IPS-18c (cell line): Measurements from ENCODE around the gene CCDC71.

Experiments used
- H3K4me3 ChIP-seq: 2 replicates; pipeline ENCODE4 v1.7.0; 2013; ENCODE audit warnings: low read depth, mild to moderate bottlenecking, low read length, moderate library complexity; ENCODE audit not compliant: insufficient read depth
- H3K9me3 ChIP-seq: one replicate; pipeline ENCODE4 v1.6.1; 2013; ENCODE audit warnings: mild to moderate bottlenecking, low read length, moderate library complexity; ENCODE audit not compliant: control insufficient read depth, insufficient read depth

The CCDC71 gene

DNA sequence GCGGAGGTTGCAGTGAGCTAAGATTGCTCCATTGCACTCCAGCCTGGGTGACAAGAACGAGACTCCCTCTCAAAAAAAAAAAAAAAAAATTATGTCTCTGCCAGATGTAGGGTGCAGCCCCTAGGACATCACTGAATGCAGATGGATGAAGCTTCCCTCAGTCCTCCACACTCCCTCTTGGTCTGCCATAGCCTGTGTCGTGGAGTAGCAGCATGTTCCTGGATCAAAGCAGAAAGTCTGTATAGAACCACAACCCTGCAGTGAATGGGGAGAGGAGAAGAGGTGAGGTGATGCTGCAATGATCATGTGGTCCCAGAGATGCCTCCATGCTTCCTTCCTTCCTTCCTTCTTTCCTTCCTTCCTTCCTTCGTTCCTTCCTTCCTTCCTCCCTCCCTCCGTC lies 18.0 kb downstream of the CCDC71 start:
- no peaks in the 10 kb centered on the region for H3K9me3 ChIP-seq
- no peak overlapping the region for H3K4me3 ChIP-seq

DNA sequence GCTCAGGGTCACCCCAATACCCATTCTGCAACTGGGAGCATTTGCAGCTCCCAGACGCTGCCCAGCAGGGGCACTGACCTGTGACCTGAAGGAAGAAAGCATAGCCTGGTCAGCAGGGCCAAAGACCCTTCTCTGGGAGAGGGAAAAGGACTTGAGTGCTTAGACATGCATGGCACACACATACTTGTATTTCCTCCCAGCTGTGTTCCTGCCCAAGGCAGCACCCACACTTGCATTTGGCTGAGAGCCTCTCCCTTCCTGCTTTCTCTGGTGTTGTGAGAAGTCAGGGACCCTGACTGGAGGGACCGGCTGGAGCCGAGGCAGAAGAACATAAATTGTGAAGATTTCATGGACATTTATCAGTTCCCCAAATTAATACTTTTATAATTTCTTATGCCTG lies 26.1 kb downstream of the CCDC71 start:
- H3K4me3 ChIP-seq = no peak overlapping the region
- no peaks in the 10 kb centered on the region for H3K9me3 ChIP-seq

DNA sequence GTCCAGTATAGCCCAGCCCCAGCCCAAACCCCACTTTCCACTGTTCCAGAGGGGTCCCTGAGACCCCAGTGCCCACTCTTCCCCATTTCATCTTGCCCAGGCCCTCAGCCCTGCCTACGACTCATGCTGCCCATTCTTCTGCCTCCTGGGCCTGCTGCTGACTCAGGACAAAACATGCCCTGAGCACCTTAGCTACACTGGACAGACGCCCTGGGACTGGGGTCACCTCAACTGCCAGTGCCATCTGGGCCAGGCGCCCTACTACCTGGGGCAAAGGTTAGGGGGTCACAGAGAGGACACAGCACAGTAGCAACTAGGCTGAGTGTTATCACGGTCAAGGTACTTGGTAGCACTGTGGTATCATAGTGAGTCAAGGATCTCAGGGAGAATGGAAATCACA lies 30.6 kb downstream of the CCDC71 start:
- H3K9me3 ChIP-seq = no peaks in the 10 kb centered on the region
- no peak overlapping the region for H3K4me3 ChIP-seq

DNA sequence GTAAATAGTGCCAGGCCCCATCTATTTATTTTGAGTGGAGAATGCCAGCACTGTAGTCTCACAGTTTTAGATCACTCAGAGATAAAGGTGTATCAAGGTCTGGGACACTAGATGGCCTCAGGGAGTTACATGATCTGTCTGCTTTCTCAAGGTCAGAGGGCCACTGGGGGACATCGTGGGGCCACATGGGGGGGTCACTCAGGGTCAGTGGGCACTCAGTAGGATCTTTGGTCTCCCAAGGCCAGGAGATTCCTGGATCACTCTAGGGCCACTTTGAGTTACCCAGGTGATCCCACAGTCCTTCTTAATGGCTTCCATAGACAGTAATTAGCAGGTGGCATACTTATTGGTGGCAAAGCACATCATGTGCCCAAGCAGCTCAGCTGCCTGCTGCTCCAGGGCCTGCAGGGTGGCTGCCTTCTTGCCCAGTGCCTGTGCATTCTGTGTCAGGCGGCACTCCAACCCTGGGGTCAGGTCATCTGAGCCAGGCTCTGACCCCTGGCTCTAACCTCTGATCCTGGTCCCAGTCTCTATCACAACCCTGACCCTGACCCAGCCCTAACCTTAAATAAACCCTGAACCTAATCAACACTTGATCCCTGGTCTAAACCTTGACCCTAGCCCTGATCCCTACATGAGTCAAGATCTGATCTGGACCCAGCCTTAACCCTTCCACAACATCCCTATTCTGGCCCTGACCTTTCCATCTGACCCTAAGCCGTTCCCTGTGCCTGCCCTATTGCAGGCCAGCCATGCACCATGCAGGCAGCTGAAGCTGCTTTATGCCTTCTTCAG lies 31.5 kb downstream of the CCDC71 start:
- Histone ChIP-seq H3K9me3 (no peaks in the 10 kb centered on the region), H3K4me3 (no peak overlapping the region)

DNA sequence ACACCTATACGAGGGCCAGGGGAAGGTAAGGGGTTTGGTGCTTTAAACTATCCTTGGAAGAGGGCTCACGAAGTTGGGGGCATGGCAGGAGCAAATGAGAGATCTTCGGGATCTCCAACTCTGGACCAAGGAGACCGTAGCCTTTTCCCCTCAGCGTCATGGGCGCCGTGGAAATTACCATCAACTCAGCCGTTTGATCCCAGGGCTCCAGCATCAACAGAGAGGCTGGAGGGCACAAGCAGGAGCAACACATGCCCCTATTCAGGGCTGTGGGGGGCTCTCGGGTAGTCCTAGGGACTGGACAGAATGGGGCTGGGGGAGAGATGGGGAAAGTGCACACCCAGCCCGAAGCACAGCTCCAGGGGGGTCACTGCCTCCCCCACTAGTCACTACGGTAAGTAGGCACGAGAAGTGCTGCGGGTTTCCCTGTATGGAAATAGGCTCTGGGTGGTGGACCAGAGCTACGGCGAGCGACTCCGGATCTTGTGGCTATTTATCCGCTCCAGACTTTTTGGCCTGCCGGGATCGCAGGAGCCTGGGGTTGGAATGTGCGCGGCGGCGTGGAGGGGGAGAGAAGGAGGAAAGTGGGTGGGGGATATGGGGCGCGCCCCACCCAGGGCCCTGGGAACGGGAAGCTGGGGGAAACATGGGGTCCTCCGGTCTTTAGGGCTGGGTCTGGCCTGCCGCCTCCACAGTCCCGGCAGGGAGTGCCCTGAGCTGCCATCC lies 32.7 kb downstream of the CCDC71 start:
- Histone ChIP-seq H3K9me3 (no peaks in the 10 kb centered on the region), H3K4me3 (peak overlapping the region; percentile 84)

GRCh38 chr3:49132437-49133225 lies 33.5 kb downstream of the CCDC71 start, which contains the start of gene LAMB2:
LAMB2 (minus strand) TSS chr3:49133050; CDS start chr3:49132867, 183 bp downstream.
- Histone ChIP-seq H3K4me3 (peak within 1 kb of the TSS; percentile 84), H3K9me3 (no peaks in the 10 kb centered on the region)

GRCh38 chr3:49132073-49132436 lies 34.1 kb downstream of the CCDC71 start:
- H3K4me3 ChIP-seq = peak overlapping the region; percentile 84
- H3K9me3 ChIP-seq = no peaks in the 10 kb centered on the region

- Histone ChIP-seq H3K4me3 (peak overlapping the region; percentile 84), H3K9me3 (no peaks in the 10 kb centered on the region)
These were observed 34.6 kb downstream of the CCDC71 start for GRCh38 chr3:49131576-49131975.

DNA sequence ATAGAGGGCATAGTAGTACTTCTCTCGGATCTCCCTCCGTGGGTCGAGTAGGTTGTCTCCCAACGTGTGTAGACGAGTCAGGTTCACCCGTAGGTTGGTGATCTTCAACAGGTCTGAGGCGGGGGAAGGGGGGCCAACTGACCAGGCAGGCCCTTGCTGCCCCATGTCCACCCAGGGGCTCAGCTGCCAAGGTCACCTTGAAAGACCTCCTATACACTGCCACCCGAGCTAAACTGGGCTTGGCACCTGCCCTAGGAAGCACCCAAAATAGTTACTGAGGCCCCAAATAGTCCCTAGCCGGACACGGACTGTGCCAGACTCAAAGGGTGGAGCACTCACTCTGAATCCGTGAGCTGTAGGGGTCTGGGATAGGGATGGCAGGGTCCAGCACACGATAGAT lies 35.1 kb downstream of the CCDC71 start:
- H3K9me3 ChIP-seq = no peaks in the 10 kb centered on the region
- H3K4me3 ChIP-seq = no peak overlapping the region

DNA sequence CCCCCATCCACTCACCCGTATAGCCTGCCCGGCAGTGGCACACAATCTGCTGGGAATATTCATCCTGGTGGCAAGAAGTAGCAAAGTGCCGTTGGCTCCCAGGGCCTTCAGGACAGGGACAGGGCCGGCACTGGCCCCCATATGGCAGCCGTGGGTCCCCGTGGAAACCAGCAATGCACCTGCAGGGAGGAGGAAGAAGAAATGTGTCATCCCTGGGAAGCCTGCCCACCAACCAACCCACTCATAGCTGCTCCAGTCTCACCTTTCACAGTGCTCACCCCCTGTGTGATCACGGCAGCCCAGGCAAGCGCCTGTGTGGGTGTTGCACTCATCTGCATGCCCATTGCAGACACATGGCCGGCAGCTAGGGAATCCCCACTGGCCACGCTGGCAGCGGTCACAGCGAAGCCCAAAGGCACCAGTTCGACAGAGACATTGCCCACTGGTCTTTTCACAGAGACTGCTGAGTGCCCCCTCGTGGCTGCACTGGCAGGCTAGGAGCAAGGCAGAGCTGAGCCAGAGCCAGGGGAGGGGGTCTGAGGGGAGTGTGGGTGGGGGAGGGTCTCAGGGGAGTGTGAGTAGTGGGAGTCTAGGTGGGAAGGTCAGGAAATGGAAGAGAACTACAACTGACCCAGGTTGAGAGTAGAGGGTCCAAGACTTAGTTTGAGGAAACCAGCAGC lies 41.0 kb downstream of the CCDC71 start:
- no peaks in the 10 kb centered on the region for H3K9me3 ChIP-seq
- H3K4me3 ChIP-seq = no peak overlapping the region

DNA sequence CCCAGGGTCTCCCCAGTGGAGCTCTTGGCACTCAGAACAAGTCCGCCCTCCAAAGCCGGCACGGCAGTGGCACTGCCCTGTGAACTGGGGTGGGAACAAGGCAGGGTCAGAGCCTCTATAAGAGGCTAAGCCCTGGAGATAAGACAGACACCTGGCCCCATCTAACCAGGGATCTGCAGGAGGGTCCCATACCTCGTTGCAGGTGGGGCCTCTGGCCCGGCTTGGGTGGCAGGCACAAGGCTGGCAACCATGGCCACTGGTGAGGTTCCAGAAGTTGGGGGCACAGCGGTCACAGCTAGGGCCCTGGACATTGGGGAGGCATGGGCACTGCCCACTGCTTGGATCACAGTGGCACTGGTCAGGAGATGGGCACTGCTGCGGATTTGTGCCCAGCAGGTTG lies 41.9 kb downstream of the CCDC71 start:
- no peak overlapping the region for H3K4me3 ChIP-seq
- no peaks in the 10 kb centered on the region for H3K9me3 ChIP-seq

DNA sequence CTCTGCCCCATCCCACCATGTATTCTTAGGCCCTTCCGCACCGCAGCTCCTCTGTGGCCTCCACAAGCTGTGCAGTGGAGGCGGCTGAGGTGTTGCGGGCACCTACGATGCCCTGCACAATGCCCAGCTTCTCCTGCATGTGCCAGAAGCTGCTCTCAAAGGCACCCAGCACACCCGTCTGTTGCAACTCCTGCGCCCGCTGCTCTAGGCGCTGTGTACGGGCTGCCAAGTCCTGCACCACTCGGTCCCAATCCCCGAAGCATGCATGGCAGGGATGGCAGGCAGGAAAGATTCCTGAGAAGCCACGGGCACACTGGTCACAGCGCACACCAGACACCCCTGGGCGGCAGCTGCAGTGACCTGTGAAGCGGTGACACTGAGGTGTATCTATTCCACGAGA lies 42.4 kb downstream of the CCDC71 start:
- no peak overlapping the region for H3K4me3 ChIP-seq
- no peaks in the 10 kb centered on the region for H3K9me3 ChIP-seq

GRCh38 chr3:49122886-49123545 lies 43.1 kb downstream of the CCDC71 start:
- H3K4me3 ChIP-seq = no peak overlapping the region
- no peaks in the 10 kb centered on the region for H3K9me3 ChIP-seq

- Histone ChIP-seq H3K4me3 (no peak overlapping the region), H3K9me3 (no peaks in the 10 kb centered on the region)
These were observed 43.7 kb downstream of the CCDC71 start for GRCh38 chr3:49122451-49122850.

GRCh38 chr3:49122022-49122421 lies 44.1 kb downstream of the CCDC71 start:
- Histone ChIP-seq H3K9me3 (no peaks in the 10 kb centered on the region), H3K4me3 (no peak overlapping the region)

GRCh38 chr3:49121132-49121736 lies 44.9 kb downstream of the CCDC71 start:
- no peaks in the 10 kb centered on the region for H3K9me3 ChIP-seq
- H3K4me3 ChIP-seq = peak overlapping the region; percentile 99
